Activated gamma-delta T cell treated with anti-CD3 and anti-CD28 coated beads, Interleukin-2, amount 50 U/mL, for 16 hours (primary cell): Measurements from ENCODE around the gene NUTM2D.
"Not testable (repeated sequence)": the region's sequence is repeated elsewhere in the genome, so short reads cannot be mapped to it uniquely, and the experiment has no call there.

ENCODE experiments used
- DNase-seq: peaks from one replicate; pipeline ENCODE4 v3.0.0-alpha.2; 2020; ENCODE audit warnings: low read depth

The NUTM2D gene

GRCh38 chr10:87374091-87374490, 16.5 kb downstream of the NUTM2D start:
- DNase-seq: not testable (repeated sequence)

GRCh38 chr10:87379115-87379514, 21.6 kb downstream of the NUTM2D start:
- not testable (repeated sequence) for DNase-seq

- not testable (repeated sequence) for DNase-seq
Measured at GRCh38 chr10:87383149-87383857, 25.8 kb downstream of the NUTM2D start.

GRCh38 chr10:87384283-87384682, 26.7 kb downstream of the NUTM2D start:
- not testable (repeated sequence) for DNase-seq

GRCh38 chr10:87385762-87386360, 28.3 kb downstream of the NUTM2D start:
- DNase-seq: not testable (repeated sequence)

GRCh38 chr10:87391360-87391759, 33.8 kb downstream of the NUTM2D start:
- DNase-seq: not testable (repeated sequence)

- not testable (repeated sequence) for DNase-seq
Measured at GRCh38 chr10:87396206-87396605, 38.7 kb downstream of the NUTM2D start.

GRCh38 chr10:87398436-87398835, 40.9 kb downstream of the NUTM2D start:
- not testable (repeated sequence) for DNase-seq

GRCh38 chr10:87407516-87408467, 50.2 kb downstream of the NUTM2D start:
- not testable (repeated sequence) for DNase-seq

- not testable (repeated sequence) for DNase-seq
Measured at GRCh38 chr10:87413921-87414320, 56.4 kb downstream of the NUTM2D start.
